ENCODE results near the gene ST6GALNAC6.

- TF ChIP-seq CTCF (IDR thresholded peaks at IDR 0.05 in 8 of 11, conservative IDR thresholded peaks at IDR 0.05 in 3 of 11) (no peak), POLR2AphosphoS5 (IDR thresholded peaks at IDR 0.05) (no peak), POLR2A (IDR thresholded peaks at IDR 0.05) (no peak)
Measured at GRCh38 chr9:127923771-127924170, 24.4 kb upstream of the ST6GALNAC6 start.

Data from spleen (tissue), 7 donors.